Thoracic aorta (tissue), 2 donors: ENCODE data around the gene KRR1. TPM values are rescaled to one million over a fixed set of nuclear protein-coding genes. Genes with fewer than 3 reads are reported as not detected.

Source experiments
- ATAC-seq: fragments of 150-250 bp; one replicate; pipeline ENCODE4 v1.8.0; 2017; ENCODE audit warnings: low read depth; ENCODE audit not compliant: insufficient number of reproducible peaks, low FRiP score
- DNase-seq: peaks from one replicate; pipeline ENCODE4 v3.0.0-alpha.2; 2020; ENCODE audit warnings: low spot score
- H3K27ac ChIP-seq, 2 donors: fragments of 200-600 bp; sonication (generic); 1 replicate in 1 of 2; 2 replicates in 1 of 2; pipeline ENCODE4 v1.5.1; 2016; ENCODE audit warnings: mild to moderate bottlenecking in 2 of 2, moderate library complexity in 2 of 2
- H3K27me3 ChIP-seq: fragments of 200-600 bp; sonication (generic); replicated peaks from 2 replicates; pipeline ENCODE4 v1.6.0; 2016; ENCODE audit warnings: mild to moderate bottlenecking; ENCODE audit not compliant: insufficient read depth
- H3K36me3 ChIP-seq: fragments of 200-600 bp; sonication (generic); one replicate; pipeline ENCODE4 v1.5.1; 2016
- H3K4me1 ChIP-seq, 2 donors: fragments of 200-600 bp; sonication (generic); 1 replicate in 1 of 2; 2 replicates in 1 of 2; pipeline versions ENCODE4 v1.5.1 to v1.6.0; 2016; ENCODE audit warnings: low read depth in 2 of 2, mild to moderate bottlenecking in 1 of 2; ENCODE audit not compliant: control insufficient read depth in 1 of 2
- H3K4me3 ChIP-seq: fragments of 200-600 bp; sonication (generic); 2 replicates; pipeline ENCODE4 v1.5.1; 2016; ENCODE audit warnings: mild to moderate bottlenecking
- H3K9me3 ChIP-seq: fragments of 200-600 bp; sonication (generic); 2 replicates; pipeline ENCODE4 v1.5.1; 2016
- total RNA-seq, 2 donors: library from RNA; depleted of rRNA; stranded (reverse); fragments of >200 nt; gene quantifications; one replicate each; pipeline versions ENCODE4 v1.1.0 to v1.2.3, GENCODE V29; 2016
- TF ChIP-seq, protein P1 (sequence below): fragments of 200-600 bp; sonication (generic); IDR thresholded peaks from one replicate; pipeline ENCODE4 v1.5.1; 2019; ENCODE audit warnings: antibody characterized with exemption

The KRR1 gene
- total RNA-seq, 2 donors from 2014 or later: 30.6 to 46.8 TPM

DNA sequence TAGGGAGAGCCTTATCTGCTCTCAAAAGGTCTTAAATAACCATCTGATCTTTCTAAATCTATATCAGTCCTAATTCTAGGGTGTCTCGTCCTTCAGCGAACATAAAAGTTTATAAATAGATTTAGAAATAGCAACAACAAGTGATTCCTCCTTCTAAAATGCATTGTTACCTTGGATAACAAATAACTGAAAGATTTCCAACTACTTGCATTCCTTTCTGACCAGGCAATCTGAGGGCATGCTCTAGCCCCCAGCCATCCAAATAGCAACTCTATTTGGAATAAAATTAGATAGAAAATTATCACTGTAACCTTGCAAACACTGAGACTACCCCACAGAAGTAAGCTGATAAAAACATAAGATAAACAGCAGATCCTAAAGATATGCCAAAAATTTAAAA lies 21.8 kb upstream of the KRR1 start:
- H3K27me3 ChIP-seq: no peaks in the 10 kb centered on the region
- TF ChIP-seq, protein P1, sequence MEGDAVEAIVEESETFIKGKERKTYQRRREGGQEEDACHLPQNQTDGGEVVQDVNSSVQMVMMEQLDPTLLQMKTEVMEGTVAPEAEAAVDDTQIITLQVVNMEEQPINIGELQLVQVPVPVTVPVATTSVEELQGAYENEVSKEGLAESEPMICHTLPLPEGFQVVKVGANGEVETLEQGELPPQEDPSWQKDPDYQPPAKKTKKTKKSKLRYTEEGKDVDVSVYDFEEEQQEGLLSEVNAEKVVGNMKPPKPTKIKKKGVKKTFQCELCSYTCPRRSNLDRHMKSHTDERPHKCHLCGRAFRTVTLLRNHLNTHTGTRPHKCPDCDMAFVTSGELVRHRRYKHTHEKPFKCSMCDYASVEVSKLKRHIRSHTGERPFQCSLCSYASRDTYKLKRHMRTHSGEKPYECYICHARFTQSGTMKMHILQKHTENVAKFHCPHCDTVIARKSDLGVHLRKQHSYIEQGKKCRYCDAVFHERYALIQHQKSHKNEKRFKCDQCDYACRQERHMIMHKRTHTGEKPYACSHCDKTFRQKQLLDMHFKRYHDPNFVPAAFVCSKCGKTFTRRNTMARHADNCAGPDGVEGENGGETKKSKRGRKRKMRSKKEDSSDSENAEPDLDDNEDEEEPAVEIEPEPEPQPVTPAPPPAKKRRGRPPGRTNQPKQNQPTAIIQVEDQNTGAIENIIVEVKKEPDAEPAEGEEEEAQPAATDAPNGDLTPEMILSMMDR: no peak
- ATAC-seq: no peak

DNA sequence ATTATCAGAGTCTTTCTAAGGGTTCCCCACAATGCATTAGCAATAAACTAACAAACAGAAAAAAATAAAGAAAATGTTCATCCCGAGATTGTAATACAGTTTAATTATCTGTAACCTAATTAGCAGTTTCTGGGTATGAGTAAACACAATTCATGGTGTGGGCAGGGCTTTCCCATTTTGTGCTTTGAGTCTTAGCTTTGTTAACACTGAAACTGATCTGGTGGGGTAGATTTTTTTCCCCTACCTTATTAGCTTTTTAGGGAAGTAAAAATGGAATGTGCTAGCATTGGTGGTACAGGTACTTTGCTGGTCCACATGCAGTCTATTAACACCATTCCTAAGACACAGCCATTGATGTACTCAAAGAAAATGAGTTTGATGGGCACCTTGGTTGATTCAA lies 18.4 kb upstream of the KRR1 start:
- no peaks in the 10 kb centered on the region for H3K27me3 ChIP-seq
- TF ChIP-seq, protein P1: no peak
- H3K36me3 ChIP-seq: no peaks in the 10 kb centered on the region
- ATAC-seq (no peak), DNase-seq (no peak)
- H3K4me3 ChIP-seq: no peak overlapping the region
- H3K27ac ChIP-seq: no peak overlapping the region
- no peaks in the 10 kb centered on the region for H3K9me3 ChIP-seq
- H3K4me1 ChIP-seq: no peaks in the 10 kb centered on the region

More for the DNA sequence above, 21.8 kb upstream of the KRR1 start:
- H3K4me3 ChIP-seq: no peak overlapping the region
- no peaks in the 10 kb centered on the region for H3K36me3 ChIP-seq
- no peaks in the 10 kb centered on the region for H3K4me1 ChIP-seq
- H3K9me3 ChIP-seq: no peaks in the 10 kb centered on the region
- DNase-seq: no peak
- H3K27ac ChIP-seq: no peak overlapping the region

DNA sequence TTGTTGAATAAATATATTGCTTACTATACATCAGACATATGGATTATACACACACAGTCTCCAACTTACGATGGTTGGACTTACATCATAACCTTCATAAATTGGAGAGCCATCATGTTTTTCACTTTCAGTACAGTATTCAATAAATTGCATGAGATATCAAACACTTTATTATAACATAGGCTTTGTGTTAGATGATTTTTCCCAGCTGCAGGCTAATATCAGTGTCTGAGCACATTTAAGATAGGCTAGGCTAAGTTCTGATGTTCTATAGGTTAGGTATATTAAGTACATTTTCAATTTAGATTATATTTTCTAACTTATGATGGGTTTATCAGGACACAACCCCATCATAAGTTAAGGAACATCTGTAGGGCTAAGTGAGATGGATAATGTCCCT lies 17.9 kb upstream of the KRR1 start:
- ATAC-seq (no peak), DNase-seq (no peak)
- no peak overlapping the region for H3K27ac ChIP-seq
- H3K27me3 ChIP-seq: no peaks in the 10 kb centered on the region
- TF ChIP-seq, protein P1: no peak
- no peaks in the 10 kb centered on the region for H3K4me1 ChIP-seq
- no peak overlapping the region for H3K4me3 ChIP-seq
- H3K36me3 ChIP-seq: no peaks in the 10 kb centered on the region
- H3K9me3 ChIP-seq: no peaks in the 10 kb centered on the region

DNA sequence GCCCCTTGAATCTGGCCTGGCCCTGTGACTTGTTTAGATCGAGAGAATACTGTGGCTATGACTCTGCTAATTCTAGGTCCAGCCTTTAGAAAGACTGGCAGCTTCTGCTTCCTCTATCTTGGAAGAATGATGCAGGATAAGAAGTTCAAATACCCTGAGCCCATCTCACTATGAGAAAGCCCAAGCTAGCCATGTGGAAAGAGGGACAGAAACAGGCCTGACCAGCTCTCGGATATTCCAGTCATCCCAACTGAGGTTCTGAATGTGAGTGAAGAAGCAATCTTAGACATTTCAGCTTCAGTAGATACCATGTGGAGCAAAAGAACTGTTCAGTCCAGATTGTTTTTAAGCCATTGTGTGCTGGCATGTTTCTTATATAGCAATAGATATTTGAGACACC lies 17.3 kb upstream of the KRR1 start:
- H3K4me3 ChIP-seq: no peak overlapping the region
- TF ChIP-seq, protein P1: no peak
- no peak overlapping the region for H3K27ac ChIP-seq
- DNase-seq (no peak), ATAC-seq (no peak)
- H3K9me3 ChIP-seq: no peaks in the 10 kb centered on the region
- no peaks in the 10 kb centered on the region for H3K27me3 ChIP-seq
- H3K4me1 ChIP-seq: no peaks in the 10 kb centered on the region
- H3K36me3 ChIP-seq: no peaks in the 10 kb centered on the region

DNA sequence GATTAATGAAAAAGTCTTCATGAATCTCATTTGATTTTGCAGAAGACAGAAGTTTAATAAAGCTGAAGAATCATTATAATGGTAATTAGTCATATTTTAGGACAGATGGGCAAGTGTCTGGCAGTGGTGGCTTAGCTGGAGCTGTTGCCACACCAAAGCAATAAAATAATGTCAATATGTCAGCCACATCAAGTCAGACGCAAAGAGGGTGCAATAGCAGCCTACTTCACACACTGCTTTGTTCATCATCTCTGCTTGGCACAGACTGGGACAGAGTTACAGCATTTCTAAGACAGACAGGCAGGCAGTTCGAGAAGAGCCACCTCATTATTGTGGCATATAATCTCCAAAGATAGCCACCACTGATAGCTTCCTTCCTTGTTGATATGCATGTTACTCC lies 16.9 kb upstream of the KRR1 start:
- Histone ChIP-seq H3K36me3 (no peaks in the 10 kb centered on the region), H3K27ac (no peak overlapping the region), H3K9me3 (no peaks in the 10 kb centered on the region), H3K4me1 (no peaks in the 10 kb centered on the region), H3K4me3 (no peak overlapping the region), H3K27me3 (no peaks in the 10 kb centered on the region)
- DNase-seq (no peak), ATAC-seq (no peak)
- TF ChIP-seq, protein P1: no peak
